ENCODE results near the gene SLCO1B3. TPM values are rescaled to one million over a fixed set of nuclear protein-coding genes. Genes with fewer than 3 reads are reported as not detected.

The SLCO1B3 gene
- total and polyA plus RNA-seq, 2 of the 4 experiments (the other 2 are of a cell fraction) = not detected

- Histone ChIP-seq H3K9me1 (ENCODE audit: insufficient read depth, low read length) (no peaks in the 10 kb centered on the region), H2AK9ac (replicated peaks; ENCODE audit: low read depth, low read length, poor library complexity) (no peak overlapping the region), H3K27ac (ENCODE audit: insufficient read depth, low read length) (no peak overlapping the region), H3K9me3 (ENCODE audit: control insufficient read depth, insufficient read depth, low read length) (peaks cover 10% of the 10 kb centered on the region), H3K36me3 (ENCODE audit: control insufficient read depth, insufficient read depth, low read length) (no peaks in the 10 kb centered on the region), H2BK20ac (ENCODE audit: low read depth, low read length) (no peak overlapping the region), H4K5ac (ENCODE audit: low read depth, low read length) (no peak overlapping the region), H3K23ac (ENCODE audit: low read depth, low read length) (no peak overlapping the region), H4K8ac (ENCODE audit: low read depth in 2 of 2, low read length in 2 of 2) (no peak overlapping the region), H3K56ac (ENCODE audit: extremely low read depth, insufficient read depth, low read length) (no peak overlapping the region), H2BK120ac (ENCODE audit: low read depth, low read length) (no peak overlapping the region), H4K91ac (ENCODE audit: insufficient read depth, low read depth, low read length) (no peak overlapping the region), H2AFZ (replicated peaks; ENCODE audit: low read length, poor library complexity) (no peak overlapping the region), H3K79me1 (ENCODE audit: low read depth in 1 of 2, low read length in 2 of 2) (no peaks in the 10 kb centered on the region), H3K4me1 (ENCODE audit: control insufficient read depth, insufficient read depth, low read length) (no peaks in the 10 kb centered on the region), H2AK5ac (ENCODE audit: low read depth, low read length) (no peak overlapping the region), H3K4ac (ENCODE audit: low read depth, low read length) (no peak overlapping the region), H3K9ac (ENCODE audit: low read depth, low read length) (no peak overlapping the region), H2BK15ac (ENCODE audit: low read depth, low read length) (no peak overlapping the region), H4K20me1 (ENCODE audit: insufficient read depth, low read length) (no peaks in the 10 kb centered on the region), H3K14ac (replicated peaks; ENCODE audit: low read depth, low read length) (no peak overlapping the region), H3K4me3 (ENCODE audit: insufficient read depth, low read depth, low read length) (no peak overlapping the region), H3K4me2 (ENCODE audit: low read depth, low read length) (no peak overlapping the region), H3K18ac (ENCODE audit: low read depth, low read length) (no peak overlapping the region), H2BK5ac (ENCODE audit: low read depth, low read length, poor library complexity, severe bottlenecking) (no peak overlapping the region), H3K27me3 (ENCODE audit: control insufficient read depth, insufficient read depth, low read length) (no peaks in the 10 kb centered on the region)
- DNase-seq = no peak
- ATAC-seq (ENCODE audit: low read depth) = no peak
- ChIA-PET POLR2A (ENCODE audit: unreplicated experiment) (no interaction called here), CTCF (no interaction called here)
- in situ Hi-C loops (cut with MboI; ENCODE audit: low sequenced_read_pairs) (no loop called here), intact Hi-C loops (cut with micrococcal nuclease) (no loop called here), dilution Hi-C loops (cut with HindIII; ENCODE audit: low sequenced_read_pairs, unreplicated experiment) (no loop called here)
- TF ChIP-seq MAZ (IDR thresholded peaks at IDR 0.05; ENCODE audit: borderline replicate concordance, low read depth, low read length) (no peak), FOS (IDR thresholded peaks at IDR 0.05; ENCODE audit: low read depth, low read length) (no peak), RFX5 (IDR thresholded peaks at IDR 0.05; ENCODE audit: low read depth, low read length) (no peak), BHLHE40 (IDR thresholded peaks at IDR 0.05; ENCODE audit: low read depth, low read length) (no peak), MAFK (IDR thresholded peaks at IDR 0.05; ENCODE audit: low read depth, low read length) (no peak), SMC3 (IDR thresholded peaks at IDR 0.05; ENCODE audit: low read depth, low read length) (no peak), USF2 (IDR thresholded peaks at IDR 0.05; ENCODE audit: low read depth, low read length) (no peak), CTCF (conservative IDR thresholded peaks at IDR 0.05; ENCODE audit: low read depth, low read length) (no peak), ELK1 (IDR thresholded peaks at IDR 0.05; ENCODE audit: borderline replicate concordance, low read depth, low read length) (no peak), RAD21 (IDR thresholded peaks at IDR 0.05; ENCODE audit: low read length) (no peak), POLR2A (IDR thresholded peaks at IDR 0.05; ENCODE audit: low read depth, low read length) (no peak), NFE2L2 (IDR thresholded peaks at IDR 0.05; ENCODE audit: low read depth, low read length) (no peak), CEBPB (IDR thresholded peaks at IDR 0.05; ENCODE audit: low read depth, low read length) (no peak), CHD1 (IDR thresholded peaks at IDR 0.05; ENCODE audit: low read depth, low read length) (no peak), MXI1 (IDR thresholded peaks at IDR 0.05; ENCODE audit: borderline replicate concordance, low read depth, low read length) (no peak), RCOR1 (IDR thresholded peaks at IDR 0.05; ENCODE audit: insufficient replicate concordance, low read length) (no peak)
- no TSS peak for BruUV-seq (replicated peaks)
- WGBS, 2 experiments (ENCODE audit: extremely low coverage in 2 of 2, insufficient read length in 1 of 2) = no CpG with 5 or more reads among the region's 2 CpGs
Measured at GRCh38 chr12:20868277-20868676, 57.8 kb downstream of the SLCO1B3 start.
